SK-N-SH treated with all-trans-retinoic acid at 6 μM for 48 hours (cell line): ENCODE data around the gene FHL3.

Source experiments
- ATAC-seq: fragments of 200-7000 bp; cut with Tn5 transposase; 3 replicates; pipeline ENCODE4 v1.9.1; 2020; ENCODE audit warnings: mild to moderate bottlenecking, moderate library complexity
- ARNTL ChIP-seq: fragments of 450-650 bp; formaldehyde crosslinking; IDR thresholded peaks from 2 replicates; pipeline ENCODE4 v1.5.0; 2020; ENCODE audit warnings: low read depth, mild to moderate bottlenecking, moderate library complexity, borderline replicate concordance
- CSDC2 ChIP-seq: fragments of 250-450 bp; sonication (Bioruptor Pico); IDR thresholded peaks from 2 replicates; pipeline ENCODE4 v1.5.0; 2020; ENCODE audit warnings: mild to moderate bottlenecking, moderate library complexity
- ESRRG ChIP-seq: fragments of 250-450 bp; sonication (Bioruptor Pico); IDR thresholded peaks from 2 replicates; pipeline ENCODE4 v1.6.1; 2021; ENCODE audit warnings: mild to moderate bottlenecking
- GLIS3 ChIP-seq: fragments of 250-450 bp; sonication (Bioruptor Pico); IDR thresholded peaks from 2 replicates; pipeline ENCODE4 v1.5.0; 2020; ENCODE audit warnings: mild to moderate bottlenecking, moderate library complexity
- ISL1 ChIP-seq: fragments of 250-450 bp; sonication (Bioruptor Pico); IDR thresholded peaks from 2 replicates; pipeline ENCODE4 v2.1.2; 2022; ENCODE audit warnings: mild to moderate bottlenecking, moderate library complexity
- PPARA ChIP-seq: fragments of 250-450 bp; sonication (Bioruptor Pico); IDR thresholded peaks from 2 replicates; pipeline ENCODE4 v1.5.0; 2020; ENCODE audit warnings: mild to moderate bottlenecking, borderline replicate concordance
- RARB ChIP-seq: fragments of 250-450 bp; sonication (Bioruptor Pico); IDR thresholded peaks from 2 replicates; pipeline ENCODE4 v1.8.0; 2021; ENCODE audit warnings: mild to moderate bottlenecking, moderate library complexity
- TCF4 ChIP-seq: fragments of 250-450 bp; sonication (Bioruptor Pico); IDR thresholded peaks from 2 replicates; pipeline ENCODE4 v1.8.0; 2021; ENCODE audit warnings: mild to moderate bottlenecking, moderate library complexity, borderline replicate concordance
- TOX ChIP-seq: fragments of 250-450 bp; sonication (Bioruptor Pico); IDR thresholded peaks from 2 replicates; pipeline ENCODE4 v1.8.0; 2021; ENCODE audit warnings: mild to moderate bottlenecking, moderate library complexity, borderline replicate concordance
- ZC3H10 ChIP-seq: fragments of 250-450 bp; sonication (Bioruptor Pico); IDR thresholded peaks from 2 replicates; pipeline ENCODE4 v1.5.1; 2021; ENCODE audit warnings: mild to moderate bottlenecking, moderate library complexity
- ZFP3 ChIP-seq: fragments of 250-450 bp; sonication (Bioruptor Pico); IDR thresholded peaks from 2 replicates; pipeline ENCODE4 v1.5.0; 2020; ENCODE audit warnings: mild to moderate bottlenecking, moderate library complexity
- ZFP30 ChIP-seq: fragments of 450-650 bp; formaldehyde crosslinking; IDR thresholded peaks from 2 replicates; pipeline ENCODE4 v1.5.0; 2022; ENCODE audit warnings: mild to moderate bottlenecking, moderate library complexity
- ZNF565 ChIP-seq: fragments of 450-650 bp; formaldehyde crosslinking; conservative IDR thresholded peaks from 2 replicates; pipeline ENCODE4 v1.5.0; 2020; ENCODE audit warnings: low read depth, mild to moderate bottlenecking, moderate library complexity
- ZNF70 ChIP-seq: fragments of 450-650 bp; formaldehyde crosslinking; IDR thresholded peaks from 2 replicates; pipeline ENCODE4 v1.5.0; 2020; ENCODE audit warnings: mild to moderate bottlenecking, moderate library complexity
- ZNF8 ChIP-seq: fragments of 450-650 bp; formaldehyde crosslinking; IDR thresholded peaks from 2 replicates; pipeline ENCODE4 v1.5.0; 2020; ENCODE audit warnings: mild to moderate bottlenecking, moderate library complexity
- TF ChIP-seq, protein P1 (sequence below): fragments of 250-450 bp; sonication (Bioruptor Pico); IDR thresholded peaks from 2 replicates; pipeline ENCODE4 v1.8.0; 2021; ENCODE audit warnings: low read depth, mild to moderate bottlenecking, moderate library complexity, borderline replicate concordance
- TF ChIP-seq, protein P2 (sequence below): fragments of 250-450 bp; sonication (Bioruptor Pico); IDR thresholded peaks from 2 replicates; pipeline ENCODE4 v1.5.1; 2021; ENCODE audit warnings: mild to moderate bottlenecking, moderate library complexity
- TF ChIP-seq, protein P3 (sequence below): fragments of 250-450 bp; sonication (Bioruptor Pico); IDR thresholded peaks from 2 replicates; pipeline ENCODE4 v1.5.0; 2020; ENCODE audit warnings: mild to moderate bottlenecking, moderate library complexity
- TF ChIP-seq, protein P4 (sequence below): fragments of 250-450 bp; sonication (Bioruptor Pico); IDR thresholded peaks from 2 replicates; pipeline ENCODE4 v1.8.0; 2020; ENCODE audit warnings: mild to moderate bottlenecking, moderate library complexity, borderline replicate concordance
- TF ChIP-seq, protein P5 (sequence below): fragments of 250-450 bp; sonication (Bioruptor Pico); IDR thresholded peaks from 2 replicates; pipeline ENCODE4 v1.5.1; 2020; ENCODE audit warnings: low read depth, mild to moderate bottlenecking, moderate library complexity

The FHL3 gene

DNA sequence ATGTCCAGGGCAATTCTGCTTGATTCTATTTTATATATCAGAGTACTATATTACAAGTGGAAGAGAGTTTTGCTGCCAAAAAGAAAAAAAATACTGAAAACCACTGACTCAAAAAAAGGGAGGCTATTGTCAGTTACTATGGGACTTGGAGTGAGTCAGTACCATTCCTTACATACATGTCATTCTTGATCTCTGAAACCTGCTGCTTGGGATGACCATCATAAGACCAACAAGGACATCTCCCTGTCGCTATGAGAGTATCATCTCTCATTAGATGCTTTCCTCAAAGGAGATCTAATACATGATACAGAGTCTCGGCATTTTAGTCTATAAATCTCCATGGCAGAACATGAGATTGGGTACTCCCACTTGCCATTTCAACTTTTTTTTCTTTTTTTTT is 46.6 kb downstream of the FHL3 start (continued):
- TF ChIP-seq, protein P1, sequence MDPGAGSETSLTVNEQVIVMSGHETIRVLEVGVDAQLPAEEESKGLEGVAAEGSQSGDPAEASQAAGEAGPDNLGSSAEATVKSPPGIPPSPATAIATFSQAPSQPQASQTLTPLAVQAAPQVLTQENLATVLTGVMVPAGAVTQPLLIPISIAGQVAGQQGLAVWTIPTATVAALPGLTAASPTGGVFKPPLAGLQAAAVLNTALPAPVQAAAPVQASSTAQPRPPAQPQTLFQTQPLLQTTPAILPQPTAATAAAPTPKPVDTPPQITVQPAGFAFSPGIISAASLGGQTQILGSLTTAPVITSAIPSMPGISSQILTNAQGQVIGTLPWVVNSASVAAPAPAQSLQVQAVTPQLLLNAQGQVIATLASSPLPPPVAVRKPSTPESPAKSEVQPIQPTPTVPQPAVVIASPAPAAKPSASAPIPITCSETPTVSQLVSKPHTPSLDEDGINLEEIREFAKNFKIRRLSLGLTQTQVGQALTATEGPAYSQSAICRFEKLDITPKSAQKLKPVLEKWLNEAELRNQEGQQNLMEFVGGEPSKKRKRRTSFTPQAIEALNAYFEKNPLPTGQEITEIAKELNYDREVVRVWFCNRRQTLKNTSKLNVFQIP (CRISPR knock-in tag), result no peak
- TF ChIP-seq ESRRG (CRISPR knock-in tag) (no peak), PPARA (no peak), ZFP30 (no peak), GLIS3 (CRISPR knock-in tag) (no peak)
- TF ChIP-seq, protein P2, sequence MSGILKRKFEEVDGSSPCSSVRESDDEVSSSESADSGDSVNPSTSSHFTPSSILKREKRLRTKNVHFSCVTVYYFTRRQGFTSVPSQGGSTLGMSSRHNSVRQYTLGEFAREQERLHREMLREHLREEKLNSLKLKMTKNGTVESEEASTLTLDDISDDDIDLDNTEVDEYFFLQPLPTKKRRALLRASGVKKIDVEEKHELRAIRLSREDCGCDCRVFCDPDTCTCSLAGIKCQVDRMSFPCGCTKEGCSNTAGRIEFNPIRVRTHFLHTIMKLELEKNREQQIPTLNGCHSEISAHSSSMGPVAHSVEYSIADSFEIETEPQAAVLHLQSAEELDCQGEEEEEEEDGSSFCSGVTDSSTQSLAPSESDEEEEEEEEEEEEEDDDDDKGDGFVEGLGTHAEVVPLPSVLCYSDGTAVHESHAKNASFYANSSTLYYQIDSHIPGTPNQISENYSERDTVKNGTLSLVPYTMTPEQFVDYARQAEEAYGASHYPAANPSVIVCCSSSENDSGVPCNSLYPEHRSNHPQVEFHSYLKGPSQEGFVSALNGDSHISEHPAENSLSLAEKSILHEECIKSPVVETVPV (CRISPR knock-in tag), result no peak
- TF ChIP-seq, all 23 proteins: peak for 0

DNA sequence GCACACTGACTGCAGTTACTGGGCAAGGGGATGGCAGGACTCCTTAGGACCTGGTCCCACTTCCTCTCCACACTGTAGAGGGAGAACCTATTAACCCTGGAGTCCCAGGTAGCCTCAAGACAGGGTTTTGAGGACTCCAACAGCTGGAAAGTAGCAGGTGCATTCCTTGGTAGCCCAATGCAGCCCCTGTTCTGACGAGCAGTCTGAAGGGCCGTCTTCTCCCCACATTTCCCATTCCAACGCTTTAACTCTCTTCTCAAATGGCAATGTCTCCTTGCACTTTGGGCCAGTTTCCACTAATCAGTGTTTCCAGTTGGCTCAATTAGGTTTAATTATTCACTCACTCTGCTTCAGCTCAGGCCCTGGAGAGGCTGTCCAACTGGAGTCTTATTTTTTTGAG is 49.6 kb downstream of the FHL3 start:
- no peak for TF ChIP-seq RARB (CRISPR knock-in tag)
- TF ChIP-seq ZC3H10, result no peak
- TF ChIP-seq TCF4 (CRISPR knock-in tag), result no peak
- TF ChIP-seq PPARA, result no peak
- no peak for ATAC-seq

DNA sequence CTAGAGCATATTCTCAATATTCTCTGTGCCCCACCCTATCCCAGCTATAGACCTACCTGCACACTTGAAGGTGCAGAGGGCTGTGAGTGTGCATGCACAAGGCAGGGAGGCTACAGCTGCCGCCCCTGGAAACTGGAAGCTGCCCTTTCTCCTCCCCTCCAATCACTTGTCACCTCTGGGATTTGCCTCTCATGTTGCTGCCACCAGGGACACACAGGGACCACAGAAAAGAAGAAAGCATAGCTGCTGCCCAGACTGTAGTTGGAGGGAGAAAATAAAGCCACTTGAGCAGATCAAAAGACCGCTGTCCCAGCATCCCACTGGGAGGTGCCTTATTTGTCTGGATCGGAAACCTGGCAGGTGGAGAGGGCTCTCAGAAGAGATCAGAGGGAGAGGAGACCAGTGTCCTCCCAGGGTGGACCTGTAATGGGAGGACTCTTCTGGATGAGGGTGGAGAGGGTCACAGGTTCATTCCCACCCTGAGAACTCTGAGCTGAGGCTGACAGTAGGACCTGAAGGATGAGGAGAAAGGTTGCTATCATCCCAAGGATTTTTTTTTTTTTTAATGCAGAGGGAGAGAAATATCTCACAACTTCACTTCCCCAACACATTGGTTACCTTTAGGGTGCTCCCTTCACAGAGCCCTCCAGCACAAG is 50.9 kb downstream of the FHL3 start:
- no peak for ATAC-seq
- no peak for TF ChIP-seq ZNF70 (CRISPR knock-in tag)
- no peak for TF ChIP-seq ZC3H10
- no peak for TF ChIP-seq ZFP30
- TF ChIP-seq RARB (CRISPR knock-in tag), result no peak
- TF ChIP-seq, protein P2 (CRISPR knock-in tag), result no peak
- TF ChIP-seq CSDC2 (CRISPR knock-in tag), result no peak
- TF ChIP-seq GLIS3 (CRISPR knock-in tag), result no peak

DNA sequence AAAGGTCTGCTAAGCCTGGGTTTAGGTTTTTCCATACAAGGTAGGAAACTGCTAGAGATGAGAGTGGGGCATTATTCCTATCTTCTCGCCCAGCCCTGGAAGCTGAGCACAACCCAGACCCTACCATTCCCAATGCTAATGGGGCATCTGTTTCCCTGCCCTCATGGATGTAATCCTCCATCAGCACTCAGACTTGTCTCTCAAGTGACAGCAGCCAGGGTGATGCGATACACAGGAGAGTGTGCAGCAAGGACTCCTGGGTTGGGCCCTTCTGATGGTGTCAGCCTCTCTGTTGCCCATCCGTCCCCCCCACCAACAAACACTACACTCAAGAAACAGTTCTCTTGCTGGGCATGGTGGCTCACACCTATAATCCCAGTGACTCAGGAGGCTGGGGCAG is 52.6 kb downstream of the FHL3 start:
- no peak for ATAC-seq
- TF ChIP-seq, protein P3, sequence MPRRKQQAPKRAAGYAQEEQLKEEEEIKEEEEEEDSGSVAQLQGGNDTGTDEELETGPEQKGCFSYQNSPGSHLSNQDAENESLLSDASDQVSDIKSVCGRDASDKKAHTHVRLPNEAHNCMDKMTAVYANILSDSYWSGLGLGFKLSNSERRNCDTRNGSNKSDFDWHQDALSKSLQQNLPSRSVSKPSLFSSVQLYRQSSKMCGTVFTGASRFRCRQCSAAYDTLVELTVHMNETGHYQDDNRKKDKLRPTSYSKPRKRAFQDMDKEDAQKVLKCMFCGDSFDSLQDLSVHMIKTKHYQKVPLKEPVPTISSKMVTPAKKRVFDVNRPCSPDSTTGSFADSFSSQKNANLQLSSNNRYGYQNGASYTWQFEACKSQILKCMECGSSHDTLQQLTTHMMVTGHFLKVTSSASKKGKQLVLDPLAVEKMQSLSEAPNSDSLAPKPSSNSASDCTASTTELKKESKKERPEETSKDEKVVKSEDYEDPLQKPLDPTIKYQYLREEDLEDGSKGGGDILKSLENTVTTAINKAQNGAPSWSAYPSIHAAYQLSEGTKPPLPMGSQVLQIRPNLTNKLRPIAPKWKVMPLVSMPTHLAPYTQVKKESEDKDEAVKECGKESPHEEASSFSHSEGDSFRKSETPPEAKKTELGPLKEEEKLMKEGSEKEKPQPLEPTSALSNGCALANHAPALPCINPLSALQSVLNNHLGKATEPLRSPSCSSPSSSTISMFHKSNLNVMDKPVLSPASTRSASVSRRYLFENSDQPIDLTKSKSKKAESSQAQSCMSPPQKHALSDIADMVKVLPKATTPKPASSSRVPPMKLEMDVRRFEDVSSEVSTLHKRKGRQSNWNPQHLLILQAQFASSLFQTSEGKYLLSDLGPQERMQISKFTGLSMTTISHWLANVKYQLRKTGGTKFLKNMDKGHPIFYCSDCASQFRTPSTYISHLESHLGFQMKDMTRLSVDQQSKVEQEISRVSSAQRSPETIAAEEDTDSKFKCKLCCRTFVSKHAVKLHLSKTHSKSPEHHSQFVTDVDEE (CRISPR knock-in tag), result no peak
- TF ChIP-seq TCF4 (CRISPR knock-in tag) (no peak), ISL1 (CRISPR knock-in tag) (no peak)
- TF ChIP-seq, protein P4, sequence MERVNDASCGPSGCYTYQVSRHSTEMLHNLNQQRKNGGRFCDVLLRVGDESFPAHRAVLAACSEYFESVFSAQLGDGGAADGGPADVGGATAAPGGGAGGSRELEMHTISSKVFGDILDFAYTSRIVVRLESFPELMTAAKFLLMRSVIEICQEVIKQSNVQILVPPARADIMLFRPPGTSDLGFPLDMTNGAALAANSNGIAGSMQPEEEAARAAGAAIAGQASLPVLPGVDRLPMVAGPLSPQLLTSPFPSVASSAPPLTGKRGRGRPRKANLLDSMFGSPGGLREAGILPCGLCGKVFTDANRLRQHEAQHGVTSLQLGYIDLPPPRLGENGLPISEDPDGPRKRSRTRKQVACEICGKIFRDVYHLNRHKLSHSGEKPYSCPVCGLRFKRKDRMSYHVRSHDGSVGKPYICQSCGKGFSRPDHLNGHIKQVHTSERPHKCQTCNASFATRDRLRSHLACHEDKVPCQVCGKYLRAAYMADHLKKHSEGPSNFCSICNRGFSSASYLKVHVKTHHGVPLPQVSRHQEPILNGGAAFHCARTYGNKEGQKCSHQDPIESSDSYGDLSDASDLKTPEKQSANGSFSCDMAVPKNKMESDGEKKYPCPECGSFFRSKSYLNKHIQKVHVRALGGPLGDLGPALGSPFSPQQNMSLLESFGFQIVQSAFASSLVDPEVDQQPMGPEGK (CRISPR knock-in tag), result no peak
- TF ChIP-seq, all 23 proteins: peak for 0

DNA sequence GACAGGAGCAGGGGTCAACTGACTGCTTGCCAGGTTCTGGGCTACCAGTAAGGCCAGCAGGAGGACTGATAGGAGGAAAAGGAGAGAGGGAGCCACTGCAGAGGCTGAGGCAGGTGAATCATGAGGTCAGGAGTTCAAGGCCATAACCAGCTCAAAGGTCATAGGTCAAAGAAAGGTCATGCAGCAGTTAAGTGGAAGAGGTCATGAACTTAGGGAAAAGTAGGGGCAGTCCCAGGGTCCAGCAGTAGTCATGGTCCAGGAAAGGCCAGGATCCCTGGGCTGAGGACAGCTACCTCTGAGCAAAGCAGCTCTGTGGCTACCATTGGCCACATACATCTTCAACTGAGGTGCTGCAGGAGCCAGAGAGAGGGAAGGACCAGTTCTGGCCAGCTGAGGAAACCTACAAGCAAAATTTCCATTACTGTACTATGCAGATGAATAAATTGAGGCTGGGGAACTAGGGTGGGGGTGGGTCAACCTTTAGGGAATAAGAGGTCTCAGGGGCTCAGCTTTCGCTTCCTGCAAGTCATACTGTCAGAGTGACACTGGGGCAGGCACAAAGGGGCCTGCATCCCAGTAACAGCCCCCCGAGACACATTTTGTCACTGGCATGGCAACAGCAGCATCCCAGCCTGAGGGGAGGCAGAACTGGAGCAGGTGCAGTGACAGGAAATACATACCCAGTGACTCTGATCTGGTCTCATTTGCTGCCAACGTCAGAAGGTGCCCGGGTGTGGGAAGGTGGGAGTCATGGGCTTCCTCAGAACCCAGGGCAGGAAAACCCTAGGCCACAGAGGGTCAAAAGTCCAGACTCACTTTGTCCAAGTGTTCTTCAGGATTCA is 53.3 kb downstream of the FHL3 start:
- ATAC-seq, result no peak
- TF ChIP-seq, protein P4 (CRISPR knock-in tag), result no peak
- TF ChIP-seq ESRRG (CRISPR knock-in tag) (no peak), ZNF565 (CRISPR knock-in tag) (no peak), ZFP3 (no peak), ZNF8 (CRISPR knock-in tag) (no peak), GLIS3 (CRISPR knock-in tag) (no peak), TCF4 (CRISPR knock-in tag) (no peak), ARNTL (CRISPR knock-in tag) (no peak), TOX (CRISPR knock-in tag) (no peak), ISL1 (CRISPR knock-in tag) (no peak)
- TF ChIP-seq, protein P5, sequence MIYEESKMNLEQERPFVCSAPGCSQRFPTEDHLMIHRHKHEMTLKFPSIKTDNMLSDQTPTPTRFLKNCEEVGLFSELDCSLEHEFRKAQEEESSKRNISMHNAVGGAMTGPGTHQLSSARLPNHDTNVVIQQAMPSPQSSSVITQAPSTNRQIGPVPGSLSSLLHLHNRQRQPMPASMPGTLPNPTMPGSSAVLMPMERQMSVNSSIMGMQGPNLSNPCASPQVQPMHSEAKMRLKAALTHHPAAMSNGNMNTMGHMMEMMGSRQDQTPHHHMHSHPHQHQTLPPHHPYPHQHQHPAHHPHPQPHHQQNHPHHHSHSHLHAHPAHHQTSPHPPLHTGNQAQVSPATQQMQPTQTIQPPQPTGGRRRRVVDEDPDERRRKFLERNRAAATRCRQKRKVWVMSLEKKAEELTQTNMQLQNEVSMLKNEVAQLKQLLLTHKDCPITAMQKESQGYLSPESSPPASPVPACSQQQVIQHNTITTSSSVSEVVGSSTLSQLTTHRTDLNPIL (CRISPR knock-in tag), result no peak
